H9 (cell line): Measurements from ENCODE around the gene SLC25A48. TPM values are rescaled to one million over a fixed set of nuclear protein-coding genes. Genes with fewer than 3 reads are reported as not detected.

Experiments used
- DNase-seq: peaks from one replicate; pipeline ENCODE4 v3.0.0-alpha.2; 2017
- H2AFZ ChIP-seq: one replicate; pipeline ENCODE4 v1.6.1; 2013; ENCODE audit warnings: mild to moderate bottlenecking, low read length, control low read depth, moderate library complexity
- H2AK5ac ChIP-seq: 2 replicates; pipeline ENCODE4 v1.6.1; 2013; ENCODE audit warnings: low read length, control low read depth, mixed read lengths; ENCODE audit not compliant: insufficient read length
- H2BK120ac ChIP-seq: one replicate; pipeline ENCODE4 v1.6.1; 2013; ENCODE audit warnings: low read depth, mild to moderate bottlenecking, low read length, control low read depth, inconsistent platforms; ENCODE audit not compliant: poor library complexity, severe bottlenecking
- H2BK12ac ChIP-seq: 2 replicates; pipeline ENCODE4 v1.6.1; 2013; ENCODE audit warnings: low read length, control low read depth, mixed read lengths, low read depth; ENCODE audit not compliant: insufficient read length
- H2BK15ac ChIP-seq: 2 replicates; pipeline ENCODE4 v1.6.1; 2013; ENCODE audit warnings: low read depth, low read length, control low read depth
- H2BK20ac ChIP-seq: one replicate; pipeline ENCODE4 v1.6.1; 2013; ENCODE audit warnings: low read depth, mild to moderate bottlenecking, low read length, control low read depth, inconsistent platforms; ENCODE audit not compliant: poor library complexity, severe bottlenecking
- H2BK5ac ChIP-seq: 2 replicates; pipeline ENCODE4 v1.6.1; 2013; ENCODE audit warnings: low read length, control low read depth, mixed read lengths; ENCODE audit not compliant: insufficient read length
- H3K14ac ChIP-seq: 2 replicates; pipeline ENCODE4 v1.6.1; 2013; ENCODE audit warnings: low read length, control low read depth; ENCODE audit not compliant: insufficient read depth
- H3K18ac ChIP-seq: 2 replicates; pipeline ENCODE4 v1.6.1; 2013; ENCODE audit warnings: low read depth, mild to moderate bottlenecking, mixed read lengths, low read length, control low read depth; ENCODE audit not compliant: insufficient read length
- H3K23ac ChIP-seq: 2 replicates; pipeline ENCODE4 v1.6.1; 2013; ENCODE audit warnings: low read length, control low read depth, mixed read lengths, low read depth; ENCODE audit not compliant: insufficient read length
- H3K23me2 ChIP-seq: 2 replicates; pipeline ENCODE4 v1.6.1; 2013; ENCODE audit warnings: low read depth, mild to moderate bottlenecking, mixed read lengths, low read length, control low read depth; ENCODE audit not compliant: insufficient read length, poor library complexity, severe bottlenecking
- H3K27ac ChIP-seq: 2 replicates; pipeline ENCODE4 v1.5.1; 2013; ENCODE audit warnings: low read length, control low read depth, mixed read lengths, low read depth; ENCODE audit not compliant: insufficient read length
- H3K27me3 ChIP-seq: 2 replicates; pipeline ENCODE4 v1.6.1; 2013; ENCODE audit warnings: low read length, control low read depth, inconsistent platforms; ENCODE audit not compliant: insufficient read depth
- H3K4ac ChIP-seq: 2 replicates; pipeline ENCODE4 v1.6.1; 2013; ENCODE audit warnings: low read depth, mild to moderate bottlenecking, control low read depth, inconsistent platforms, low read length, moderate library complexity
- H3K4me1 ChIP-seq: 2 replicates; pipeline ENCODE4 v1.6.1; 2013; ENCODE audit warnings: low read length, control low read depth, inconsistent platforms; ENCODE audit not compliant: insufficient read depth
- H3K4me2 ChIP-seq: 2 replicates; pipeline ENCODE4 v1.6.1; 2013; ENCODE audit warnings: low read length, control low read depth, mixed read lengths; ENCODE audit not compliant: insufficient read length, insufficient read depth
- H3K56ac ChIP-seq: 2 replicates; pipeline ENCODE4 v1.6.1; 2013; ENCODE audit warnings: low read depth, mild to moderate bottlenecking, mixed read lengths, low read length, control low read depth; ENCODE audit not compliant: insufficient read length
- H3K79me1 ChIP-seq: 2 replicates; pipeline ENCODE4 v1.6.1; 2013; ENCODE audit warnings: low read depth, mild to moderate bottlenecking, moderate library complexity, low read length, control low read depth, inconsistent platforms; ENCODE audit not compliant: insufficient read depth, poor library complexity, severe bottlenecking
- H3K79me2 ChIP-seq: 2 replicates; pipeline ENCODE4 v1.6.1; 2013; ENCODE audit warnings: low read length, control low read depth, inconsistent platforms; ENCODE audit not compliant: insufficient read depth
- H3K9ac ChIP-seq: 2 replicates; pipeline ENCODE4 v1.6.1; 2013; ENCODE audit warnings: low read length, control low read depth, mixed read lengths; ENCODE audit not compliant: insufficient read length; ENCODE audit errors: extremely low read depth
- H3K9me3 ChIP-seq: one replicate; pipeline ENCODE4 v1.6.1; 2013; ENCODE audit warnings: low read depth, low read length, inconsistent platforms; ENCODE audit not compliant: control insufficient read depth
- H3T11ph ChIP-seq: one replicate; pipeline ENCODE4 v1.6.1; 2013; ENCODE audit warnings: mild to moderate bottlenecking, low read length, control low read depth, inconsistent platforms
- H4K20me1 ChIP-seq: one replicate; pipeline ENCODE4 v1.6.1; 2013; ENCODE audit not compliant: control insufficient read depth, insufficient read length, insufficient read depth
- H4K5ac ChIP-seq: 2 replicates; pipeline ENCODE4 v1.6.1; 2013; ENCODE audit warnings: low read depth, mild to moderate bottlenecking, mixed read lengths, low read length, control low read depth; ENCODE audit not compliant: insufficient read length
- H4K8ac ChIP-seq: replicated peaks from 2 replicates; pipeline ENCODE4 v1.6.1; 2013; ENCODE audit warnings: low read length, control low read depth, mixed read lengths, low read depth; ENCODE audit not compliant: insufficient read length
- H4K91ac ChIP-seq: 2 replicates; pipeline ENCODE4 v1.6.1; 2013; ENCODE audit warnings: low read depth, mild to moderate bottlenecking, moderate library complexity, mixed read lengths, low read length, control low read depth; ENCODE audit not compliant: insufficient read length
- H3K27ac Mint-ChIP-seq, 3 experiments: 2 replicates in 2 of 3; 3 replicates in 1 of 3; pipeline ENCODE4 v1.8.0; 2020 to 2021; ENCODE audit warnings: mixed read lengths in 3 of 3, mild to moderate bottlenecking in 1 of 3, moderate library complexity in 1 of 3
- H3K27me3 Mint-ChIP-seq: 2 replicates; pipeline ENCODE4 v1.8.0; 2021; ENCODE audit warnings: low read depth, mild to moderate bottlenecking, moderate library complexity, mixed read lengths
- H3K36me3 Mint-ChIP-seq, 3 experiments: 2 replicates in 2 of 3; 3 replicates in 1 of 3; pipeline ENCODE4 v1.8.0; 2020 to 2021; ENCODE audit warnings: low read depth in 3 of 3, mixed read lengths in 3 of 3; ENCODE audit not compliant: insufficient read depth in 1 of 3
- H3K4me1 Mint-ChIP-seq, 2 experiments: 2 replicates each; pipeline ENCODE4 v1.8.0; 2020; ENCODE audit warnings: mixed read lengths in 2 of 2
- H3K4me3 Mint-ChIP-seq, 2 experiments: 2 replicates in 1 of 2; 3 replicates in 1 of 2; pipeline ENCODE4 v1.8.0; 2020 to 2021; ENCODE audit warnings: mild to moderate bottlenecking in 2 of 2, mixed read lengths in 2 of 2, moderate library complexity in 1 of 2
- H3K9me3 Mint-ChIP-seq, 2 experiments: 2 replicates in 1 of 2; 3 replicates in 1 of 2; pipeline ENCODE4 v1.8.0; 2020; ENCODE audit warnings: mild to moderate bottlenecking in 2 of 2, mixed read lengths in 2 of 2, moderate library complexity in 1 of 2
- total RNA-seq: library from RNA; stranded (reverse); gene quantifications from 2 replicates; pipeline ENCODE4 v1.2.1, GENCODE V29; 2021
- TF ChIP-seq, protein P1 (sequence below): fragments of 200-600 bp; sonication (generic); conservative IDR thresholded peaks from 3 replicates; pipeline ENCODE4 v1.8.0; 2021; ENCODE audit warnings: antibody characterized with exemption, mild to moderate bottlenecking

The SLC25A48 gene
- total RNA-seq, 1 experiment from 2014 or later, result 0.66 TPM

DNA sequence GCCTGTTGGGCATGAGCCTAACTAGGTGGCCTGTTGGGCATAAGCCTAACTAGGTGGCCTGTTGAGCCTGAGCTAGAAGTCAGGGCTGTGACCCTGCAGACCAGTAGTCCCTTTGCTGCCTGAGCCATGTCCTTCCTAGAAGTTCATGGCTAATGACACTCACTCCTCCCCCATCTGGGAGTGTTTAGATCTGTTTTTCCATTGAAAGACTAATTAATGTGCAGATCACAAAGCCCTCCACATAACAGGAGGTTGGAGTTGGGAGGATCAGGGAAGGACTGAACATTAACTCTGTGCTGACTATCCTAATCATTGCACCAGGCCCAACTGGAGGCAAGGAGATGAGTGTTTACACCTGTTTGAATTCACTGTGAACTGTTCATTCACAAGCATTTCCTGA, 27.6 kb downstream of the SLC25A48 start:
- H3K9me3 Mint-ChIP-seq, result no peaks in the 10 kb centered on the region
- no peak overlapping the region for H3K4me3 Mint-ChIP-seq
- Histone ChIP-seq H3K56ac (no peak overlapping the region), H3K4ac (no peak overlapping the region), H2AK5ac (no peak overlapping the region), H3K9ac (no peak overlapping the region), H3K14ac (no peak overlapping the region), H3T11ph (no peak overlapping the region), H2BK5ac (no peak overlapping the region), H3K23me2 (no peaks in the 10 kb centered on the region), H3K23ac (no peak overlapping the region), H3K4me2 (no peak overlapping the region), H2AFZ (no peak overlapping the region), H4K8ac (no peak overlapping the region), H2BK12ac (no peak overlapping the region), H3K18ac (no peak overlapping the region), H3K9me3 (no peaks in the 10 kb centered on the region), H4K20me1 (no peaks in the 10 kb centered on the region), H4K5ac (no peak overlapping the region), H2BK20ac (no peak overlapping the region), H3K79me2 (no peaks in the 10 kb centered on the region), H2BK120ac (no peak overlapping the region), H3K27ac (no peak overlapping the region), H3K79me1 (no peaks in the 10 kb centered on the region), H4K91ac (no peak overlapping the region), H2BK15ac (no peak overlapping the region), H3K27me3 (no peaks in the 10 kb centered on the region), H3K4me1 (no peaks in the 10 kb centered on the region)
- no peak for DNase-seq
- peaks cover 18% of the 10 kb centered on the region for H3K27me3 Mint-ChIP-seq
- no peaks in the 10 kb centered on the region for H3K36me3 Mint-ChIP-seq
- no peak overlapping the region for H3K27ac Mint-ChIP-seq
- TF ChIP-seq, protein P1, sequence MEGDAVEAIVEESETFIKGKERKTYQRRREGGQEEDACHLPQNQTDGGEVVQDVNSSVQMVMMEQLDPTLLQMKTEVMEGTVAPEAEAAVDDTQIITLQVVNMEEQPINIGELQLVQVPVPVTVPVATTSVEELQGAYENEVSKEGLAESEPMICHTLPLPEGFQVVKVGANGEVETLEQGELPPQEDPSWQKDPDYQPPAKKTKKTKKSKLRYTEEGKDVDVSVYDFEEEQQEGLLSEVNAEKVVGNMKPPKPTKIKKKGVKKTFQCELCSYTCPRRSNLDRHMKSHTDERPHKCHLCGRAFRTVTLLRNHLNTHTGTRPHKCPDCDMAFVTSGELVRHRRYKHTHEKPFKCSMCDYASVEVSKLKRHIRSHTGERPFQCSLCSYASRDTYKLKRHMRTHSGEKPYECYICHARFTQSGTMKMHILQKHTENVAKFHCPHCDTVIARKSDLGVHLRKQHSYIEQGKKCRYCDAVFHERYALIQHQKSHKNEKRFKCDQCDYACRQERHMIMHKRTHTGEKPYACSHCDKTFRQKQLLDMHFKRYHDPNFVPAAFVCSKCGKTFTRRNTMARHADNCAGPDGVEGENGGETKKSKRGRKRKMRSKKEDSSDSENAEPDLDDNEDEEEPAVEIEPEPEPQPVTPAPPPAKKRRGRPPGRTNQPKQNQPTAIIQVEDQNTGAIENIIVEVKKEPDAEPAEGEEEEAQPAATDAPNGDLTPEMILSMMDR, result no peak
- no peaks in the 10 kb centered on the region for H3K4me1 Mint-ChIP-seq
